DMS79 (cell line): ENCODE data around the gene PLCG2.
"Not testable (repeated sequence)": the region's sequence is repeated elsewhere in the genome, so short reads cannot be mapped to it uniquely, and the experiment has no call there.

ENCODE experiments used
- DNase-seq: peaks from one replicate; lab custom pipeline; 2025; lab: John Stamatoyannopoulos, UW

Gene PLCG2

DNA sequence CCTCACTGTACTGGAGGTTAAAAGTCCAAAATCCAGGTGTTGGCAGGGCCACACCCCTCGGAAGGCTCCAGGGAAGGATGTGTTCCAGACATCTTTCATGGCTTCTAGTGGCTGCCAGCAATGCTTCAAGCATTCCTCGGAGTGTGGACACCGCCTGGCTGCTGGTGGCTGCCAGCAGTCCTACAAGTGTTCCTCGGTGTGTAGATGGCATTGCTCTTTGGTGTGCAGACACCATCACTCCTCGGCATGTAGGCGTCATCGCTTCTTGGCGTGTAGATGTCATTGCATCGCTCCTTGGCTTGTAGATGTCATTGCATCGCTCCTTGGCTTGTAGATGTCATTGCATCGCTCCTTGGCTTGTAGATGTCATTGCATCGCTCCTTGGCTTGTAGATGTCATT, 98.4 kb downstream of the PLCG2 start:
- not testable (repeated sequence) for DNase-seq

DNA sequence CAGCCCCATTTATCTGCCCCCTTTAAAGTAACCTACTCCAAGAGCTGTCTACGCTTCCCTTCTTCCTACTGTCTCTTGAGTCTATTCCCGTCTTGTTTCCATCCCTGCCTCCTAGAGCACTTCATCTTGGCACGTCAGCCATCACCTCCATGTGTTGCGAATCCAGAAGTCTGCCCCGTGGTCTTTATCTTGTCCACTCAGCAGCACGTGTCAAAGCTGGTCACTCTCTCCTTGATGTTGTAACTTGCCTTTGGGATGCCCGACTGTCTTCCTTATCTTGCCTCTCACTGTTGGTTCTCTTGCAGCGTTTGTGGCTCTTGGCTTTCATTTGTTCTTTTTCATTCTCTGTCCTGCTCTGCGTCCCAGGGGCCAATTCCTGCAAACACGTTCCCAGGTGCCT, 99.4 kb downstream of the PLCG2 start:
- no peak for DNase-seq

DNA sequence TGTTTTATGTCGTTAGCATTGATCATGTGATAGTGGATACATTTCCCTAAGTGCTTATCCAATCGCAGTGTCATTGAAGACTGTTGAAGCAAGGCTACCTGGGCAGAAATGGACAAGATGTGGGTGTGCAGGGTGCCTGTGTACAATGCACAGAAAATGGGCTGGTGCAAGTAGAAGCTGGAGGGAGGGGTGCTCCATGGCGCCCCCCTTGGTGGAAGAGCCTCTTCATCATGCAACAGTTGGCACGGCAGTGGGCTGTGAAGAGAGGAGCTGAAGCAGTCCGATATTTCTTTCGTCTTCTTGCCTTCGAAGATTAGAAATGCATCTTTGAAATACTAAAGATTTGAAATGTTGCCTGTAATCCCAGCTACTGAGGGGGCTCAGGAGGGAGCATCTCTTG, 100.5 kb downstream of the PLCG2 start:
- no peak for DNase-seq

DNA sequence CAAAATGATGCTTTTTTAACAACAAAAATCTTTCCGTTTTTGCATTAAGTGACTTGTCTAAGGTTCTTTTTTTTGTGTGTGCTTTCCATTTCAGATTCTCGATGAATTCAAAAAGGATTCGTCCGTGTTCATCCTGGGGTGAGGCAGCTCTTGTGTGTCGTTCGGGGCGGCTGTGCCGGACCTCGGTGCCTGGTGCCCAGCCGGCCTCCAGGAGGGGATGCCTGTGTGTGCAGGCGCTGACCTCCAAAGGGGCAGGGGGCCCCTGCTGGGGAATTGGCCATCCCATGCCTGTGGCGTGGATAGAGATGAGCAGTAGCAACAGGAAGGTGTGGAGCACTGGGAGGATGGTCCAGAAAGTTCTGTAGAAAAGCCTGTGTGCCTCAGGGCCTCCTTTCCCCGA, 101.7 kb downstream of the PLCG2 start:
- no peak for DNase-seq

DNA sequence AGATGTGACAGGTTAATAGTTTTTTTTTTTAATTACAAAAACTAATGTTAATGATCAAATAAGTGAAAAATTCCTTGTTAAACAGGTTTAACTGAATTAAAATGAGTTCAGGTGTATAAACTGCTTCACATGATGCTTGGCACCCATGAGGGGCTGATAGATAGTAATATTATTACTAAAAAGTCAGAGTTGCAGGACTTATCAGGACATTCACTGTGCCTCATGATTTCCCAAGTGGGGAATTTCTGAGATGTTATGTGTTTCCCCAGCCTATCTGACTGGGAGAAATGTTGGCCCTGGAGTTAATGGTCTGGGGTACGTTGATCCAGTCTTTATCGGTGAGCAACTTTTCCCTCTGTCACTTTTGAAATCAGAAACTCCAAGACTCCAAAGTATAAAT, 102.1 kb downstream of the PLCG2 start:
- DNase-seq, result no peak

DNA sequence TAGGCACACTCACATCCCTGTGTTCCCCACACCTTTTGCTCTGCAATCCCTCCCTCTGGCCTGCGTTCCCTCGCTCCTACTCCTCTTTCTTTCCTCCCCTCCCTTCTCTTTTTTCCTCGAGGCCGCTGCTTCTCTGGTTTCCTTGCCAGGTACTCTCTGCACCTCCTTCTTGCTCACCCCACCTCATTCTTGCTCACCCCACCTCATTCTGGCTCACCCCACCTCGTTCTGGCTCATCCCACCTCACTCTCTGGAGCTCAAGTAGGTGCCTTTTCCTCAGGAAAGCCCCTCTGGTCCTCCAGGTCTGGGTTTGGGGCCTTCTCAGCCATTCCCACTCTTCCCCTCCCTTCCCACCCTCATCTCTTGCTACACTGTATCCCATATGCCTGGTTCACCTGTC, 103.5 kb downstream of the PLCG2 start:
- no peak for DNase-seq

DNA sequence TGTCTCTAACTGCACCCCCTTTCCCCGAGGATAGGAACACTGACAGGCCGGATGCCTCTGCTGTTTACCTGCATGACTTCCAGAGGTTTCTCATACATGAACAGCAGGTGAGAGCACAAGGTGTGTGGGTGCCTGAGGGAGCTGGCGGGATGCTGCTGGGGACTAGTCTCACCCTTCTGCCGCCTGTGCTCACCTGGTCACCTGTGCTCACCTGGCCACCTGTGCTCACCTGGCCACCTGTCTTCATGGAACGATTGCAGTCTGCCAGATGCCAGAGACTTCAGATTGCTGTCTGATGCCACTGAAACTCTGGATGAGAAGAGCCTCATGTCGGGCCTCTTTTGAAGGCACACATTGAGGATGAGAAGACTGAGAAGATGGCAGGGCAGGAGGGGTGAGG, 104.1 kb downstream of the PLCG2 start:
- DNase-seq, result no peak

DNA sequence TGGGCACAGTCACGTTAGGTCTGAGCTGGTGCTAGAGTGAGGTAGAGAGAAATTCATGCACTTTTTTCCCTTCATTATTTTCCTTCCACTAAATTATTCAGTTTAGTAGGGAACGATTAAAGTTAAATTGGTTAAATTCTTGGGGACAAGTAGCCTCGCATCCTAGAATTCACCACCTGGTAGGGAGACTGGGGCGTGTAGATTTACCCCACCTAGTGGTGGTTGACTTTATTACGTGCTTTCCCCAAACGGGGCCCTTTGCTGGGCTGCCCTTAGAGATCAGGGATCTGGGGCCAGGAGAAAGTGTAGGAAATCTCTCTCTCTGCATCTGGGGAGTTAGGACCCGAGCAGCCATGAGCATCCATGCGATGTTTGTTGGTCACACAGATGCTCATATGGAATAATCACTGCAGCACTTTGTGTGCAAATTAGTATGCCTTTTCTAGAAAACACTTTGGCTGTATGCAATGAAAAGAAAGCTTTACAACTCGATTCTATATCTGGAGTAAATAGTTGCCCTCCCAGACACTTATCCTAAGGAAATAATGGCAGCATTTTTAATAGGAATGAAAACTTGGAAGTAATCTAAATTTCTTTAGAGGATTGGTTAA, 107.0 kb downstream of the PLCG2 start:
- no peak for DNase-seq

DNA sequence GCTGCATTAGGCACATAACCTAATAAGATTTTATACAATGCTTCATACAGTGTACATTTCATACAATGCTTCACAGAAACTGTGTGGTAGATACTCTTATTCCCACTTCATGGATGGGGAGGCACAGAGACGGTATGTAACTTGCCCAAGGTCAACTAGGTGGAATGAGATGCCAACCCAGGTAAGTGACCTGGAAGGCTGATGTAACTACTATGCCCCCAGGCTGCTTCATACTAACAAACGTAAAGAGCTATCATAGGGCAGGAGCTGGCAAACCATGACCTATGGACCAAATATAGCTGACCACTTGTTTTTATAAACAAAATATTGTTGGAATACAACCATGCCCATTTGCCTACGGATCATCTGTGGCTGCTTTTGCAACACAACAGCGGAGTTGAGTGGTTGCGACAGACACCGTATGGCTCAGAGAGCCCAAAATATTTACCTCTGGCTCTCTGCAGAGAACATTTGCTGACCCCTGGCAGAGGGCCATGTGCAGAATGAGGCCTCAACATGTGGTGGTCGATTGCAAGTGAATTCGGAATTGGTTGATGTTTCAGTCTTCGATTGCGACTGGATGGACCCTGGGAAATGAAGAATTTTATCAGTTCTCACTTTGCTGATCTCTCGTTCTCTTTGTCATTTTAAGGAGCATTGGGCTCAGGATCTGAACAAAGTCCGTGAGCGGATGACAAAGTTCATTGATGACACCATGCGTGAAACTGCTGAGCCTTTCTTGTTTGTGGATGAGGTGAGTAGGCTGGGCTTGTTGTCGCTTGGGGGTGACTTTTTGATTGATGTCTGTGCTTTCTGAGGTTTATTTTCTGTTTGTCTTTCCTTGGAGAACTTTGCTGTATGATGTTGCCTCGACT, 109.7 kb downstream of the PLCG2 start:
- DNase-seq, result no peak

DNA sequence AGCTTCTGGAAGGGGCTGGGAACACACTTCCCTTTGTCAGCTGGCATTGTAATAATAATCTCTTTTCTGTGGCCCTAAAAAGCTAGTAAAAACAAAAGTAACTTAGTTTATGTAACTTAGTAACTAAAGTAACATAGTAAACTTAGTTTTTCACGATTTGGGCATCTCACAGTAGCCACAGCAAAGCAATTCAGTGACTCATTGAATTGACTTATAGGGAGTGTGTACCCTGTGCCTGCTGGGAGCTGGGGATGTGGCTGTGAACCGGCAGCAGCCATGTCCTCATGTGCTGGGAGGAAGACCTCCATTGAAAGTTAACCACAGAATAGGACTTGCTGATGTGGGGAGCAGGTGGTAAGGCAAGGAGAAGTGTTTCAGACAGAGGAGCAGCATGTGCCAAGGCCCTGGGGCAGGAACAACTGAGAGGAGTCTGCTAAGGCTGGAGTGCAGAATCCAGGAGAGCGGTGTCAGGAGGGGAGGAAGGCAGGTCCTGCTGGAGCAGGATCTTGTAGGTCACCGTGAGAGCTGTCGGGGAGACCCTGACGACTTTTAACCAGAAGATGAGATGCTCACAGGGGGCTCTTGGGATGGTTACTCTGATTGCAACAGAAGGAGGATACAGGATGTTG, 112.8 kb downstream of the PLCG2 start:
- DNase-seq, result no peak

DNA sequence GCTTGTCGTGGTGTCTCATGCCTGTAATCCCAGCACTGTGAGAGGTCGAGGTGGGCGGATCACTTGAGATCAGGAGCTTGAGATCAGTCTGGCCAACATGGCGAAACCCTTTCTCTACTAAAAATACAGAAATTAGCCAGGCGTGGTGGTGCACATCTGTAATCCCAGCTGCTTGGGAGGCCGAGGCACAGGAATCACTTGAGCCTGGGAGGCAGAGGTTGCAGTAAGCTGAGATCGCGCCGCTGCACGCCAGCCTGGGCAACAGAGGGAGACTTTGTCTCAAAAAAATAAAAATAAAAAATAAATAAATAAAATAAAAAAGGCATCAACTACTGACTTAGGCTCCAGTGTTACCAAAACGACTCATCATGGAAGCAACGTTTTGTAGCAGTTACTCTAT, 115.5 kb downstream of the PLCG2 start:
- DNase-seq, result no peak

DNA sequence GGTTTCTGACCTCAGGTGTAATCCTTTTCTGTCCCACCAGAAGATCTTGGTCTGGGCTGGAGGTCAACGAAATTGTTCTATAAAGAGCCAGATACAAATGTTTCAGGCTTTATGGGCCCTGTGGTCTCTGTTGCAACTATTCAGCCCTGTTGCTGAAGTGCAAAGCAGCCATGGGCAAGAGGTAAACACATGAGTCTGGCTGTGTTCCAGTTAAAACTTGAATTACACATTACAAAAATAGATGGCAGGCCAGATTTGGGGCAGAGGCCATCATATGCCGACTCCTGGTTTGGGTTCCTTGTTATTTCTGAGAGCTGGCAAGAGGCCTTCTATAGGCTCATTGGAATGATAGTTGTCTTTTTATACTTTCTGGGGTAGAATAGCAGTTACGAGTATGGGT, 117.8 kb downstream of the PLCG2 start:
- no peak for DNase-seq

DNA sequence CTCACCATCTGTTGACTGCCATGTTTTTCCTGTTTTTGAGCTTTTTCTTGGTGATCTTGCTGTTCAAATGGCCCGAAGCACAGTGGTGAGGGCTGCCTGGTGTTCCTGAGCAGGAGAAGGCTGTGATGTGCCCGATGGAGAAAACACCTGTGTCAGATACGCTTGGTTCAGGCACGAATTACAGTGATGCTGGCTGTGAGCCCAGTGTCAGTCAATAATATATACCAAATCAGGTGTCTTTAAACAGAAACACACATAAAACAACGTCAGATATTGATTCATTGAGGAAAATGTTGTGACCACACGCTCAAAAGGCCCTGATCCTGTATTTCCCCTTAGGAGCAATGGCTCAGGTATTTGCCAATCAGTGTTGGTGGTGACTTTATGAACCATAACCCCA, 120.5 kb downstream of the PLCG2 start:
- no peak for DNase-seq

DNA sequence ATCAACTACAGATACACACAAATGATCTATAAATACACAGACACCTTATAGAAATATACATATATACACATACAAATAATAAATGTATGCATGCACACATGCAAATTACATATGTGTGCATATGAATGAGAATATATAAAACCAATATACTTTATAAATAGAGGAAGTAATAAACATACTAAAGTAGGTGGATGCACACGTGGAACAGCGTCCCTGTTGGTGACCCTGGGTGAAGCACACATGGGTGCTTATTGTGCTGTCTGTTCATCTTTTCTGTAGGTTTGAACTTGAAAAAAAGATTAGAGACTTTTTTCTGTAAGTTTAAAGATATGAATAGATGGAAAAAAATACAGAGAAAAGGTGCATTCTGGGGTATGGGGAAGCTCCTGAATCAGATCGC, 120.9 kb downstream of the PLCG2 start:
- DNase-seq, result no peak

DNA sequence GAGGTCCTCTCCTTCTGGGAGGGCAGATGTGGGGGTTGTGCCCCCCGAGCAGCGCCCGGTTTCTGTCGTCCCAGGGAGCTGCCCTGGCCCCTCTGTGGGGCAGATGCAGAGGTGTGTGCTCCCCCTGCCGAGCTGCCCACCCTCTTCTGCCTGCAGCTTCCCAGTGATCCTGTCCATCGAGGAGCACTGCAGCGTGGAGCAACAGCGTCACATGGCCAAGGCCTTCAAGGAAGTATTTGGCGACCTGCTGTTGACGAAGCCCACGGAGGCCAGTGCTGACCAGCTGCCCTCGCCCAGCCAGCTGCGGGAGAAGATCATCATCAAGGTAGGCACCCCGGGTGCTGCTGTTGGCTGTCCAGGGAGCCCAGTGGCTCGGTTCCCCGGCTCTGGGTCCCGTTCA, 121.4 kb downstream of the PLCG2 start:
- no peak for DNase-seq

DNA sequence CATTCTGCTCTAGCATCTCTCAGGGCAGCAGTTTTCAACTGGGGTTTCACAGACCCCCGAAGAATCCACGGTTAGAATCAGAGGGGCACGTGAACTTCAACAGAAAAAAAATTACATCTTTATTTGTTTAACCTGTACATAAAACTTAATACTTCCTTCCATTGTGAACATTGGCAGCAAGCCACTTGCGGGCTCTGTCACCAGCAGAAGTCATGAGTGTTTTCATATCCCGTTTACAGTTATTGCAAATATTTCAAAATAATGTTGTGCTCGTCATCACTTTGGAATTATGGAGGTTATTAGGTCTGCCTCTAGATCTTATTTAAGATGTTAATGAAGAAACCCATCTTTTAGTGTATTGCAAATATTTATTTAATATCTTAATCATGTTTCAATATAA, 122.4 kb downstream of the PLCG2 start:
- no peak for DNase-seq

DNA sequence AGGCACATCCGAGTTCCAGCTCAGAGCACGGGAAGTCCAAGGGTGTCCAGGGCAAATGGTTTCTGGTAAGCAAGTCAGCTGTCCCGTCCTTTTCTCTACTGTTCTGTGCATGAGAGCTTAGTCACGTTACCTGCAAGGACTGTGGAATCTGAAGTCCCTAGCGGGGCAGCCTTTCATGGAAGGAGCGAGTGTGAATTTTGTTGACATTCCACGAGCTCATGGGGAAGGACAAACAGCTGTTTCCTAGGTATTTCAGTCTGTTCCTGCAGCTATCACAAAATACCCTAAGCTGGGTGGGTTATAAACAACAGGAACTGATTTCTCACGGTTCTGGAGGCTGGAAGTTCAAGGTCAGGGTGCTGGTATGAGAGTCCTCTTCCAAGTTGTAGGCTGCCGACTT, 122.9 kb downstream of the PLCG2 start:
- DNase-seq, result no peak

DNA sequence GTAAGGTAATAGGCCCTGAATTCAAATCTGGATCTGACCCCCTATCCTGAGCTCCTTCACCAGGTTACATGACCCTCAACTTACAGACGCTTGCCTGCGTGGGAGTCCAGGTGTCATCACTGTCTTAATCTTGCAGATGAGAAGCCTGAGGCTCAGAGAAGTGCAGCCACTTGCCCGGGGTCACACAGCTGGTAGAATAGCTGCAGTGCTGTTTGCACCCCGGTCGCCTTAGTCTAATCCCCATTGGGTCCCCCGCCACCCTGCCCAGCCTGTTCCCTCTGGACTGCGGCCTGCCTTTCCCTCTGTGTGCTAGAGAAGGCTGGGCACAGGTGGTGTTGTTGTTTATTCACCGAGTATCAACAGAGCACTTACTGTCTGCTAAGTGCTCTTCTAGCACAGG, 125.2 kb downstream of the PLCG2 start:
- no peak for DNase-seq

DNA sequence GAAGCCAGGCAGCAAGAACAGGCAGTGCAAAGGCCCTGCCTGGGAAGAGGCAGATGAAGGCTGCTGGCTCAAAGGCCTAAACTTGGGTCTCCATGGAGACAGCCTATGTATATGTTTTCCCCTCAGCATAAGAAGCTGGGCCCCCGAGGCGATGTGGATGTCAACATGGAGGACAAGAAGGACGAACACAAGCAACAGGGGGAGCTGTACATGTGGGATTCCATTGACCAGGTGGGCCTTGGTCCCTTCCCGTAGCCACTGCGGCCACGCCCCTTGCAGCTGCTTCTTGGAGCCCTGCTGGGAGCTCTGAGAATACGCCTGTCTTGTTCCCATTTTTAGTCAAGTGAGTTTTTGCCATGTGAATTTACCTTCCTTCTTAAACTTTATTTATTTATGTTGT, 126.2 kb downstream of the PLCG2 start:
- DNase-seq, result no peak

DNA sequence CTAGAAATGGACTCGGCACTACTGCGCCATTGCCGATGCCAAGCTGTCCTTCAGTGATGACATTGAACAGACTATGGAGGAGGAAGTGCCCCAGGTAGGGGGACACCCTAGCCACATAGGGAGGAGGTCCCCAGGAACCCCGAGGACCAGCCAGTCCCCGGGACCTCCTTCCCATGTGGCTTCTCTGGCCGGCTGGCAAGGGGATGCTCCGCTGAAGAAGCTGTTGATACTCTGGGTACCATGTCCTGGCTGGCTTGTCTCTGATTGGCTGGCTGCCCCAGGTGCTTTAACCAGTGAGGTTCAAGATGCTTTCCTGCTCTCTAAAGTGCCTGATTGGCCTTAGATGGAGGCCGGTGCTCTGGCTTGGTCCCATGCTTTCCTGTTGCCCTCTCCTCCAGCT, 128.6 kb downstream of the PLCG2 start:
- DNase-seq, result no peak

DNA sequence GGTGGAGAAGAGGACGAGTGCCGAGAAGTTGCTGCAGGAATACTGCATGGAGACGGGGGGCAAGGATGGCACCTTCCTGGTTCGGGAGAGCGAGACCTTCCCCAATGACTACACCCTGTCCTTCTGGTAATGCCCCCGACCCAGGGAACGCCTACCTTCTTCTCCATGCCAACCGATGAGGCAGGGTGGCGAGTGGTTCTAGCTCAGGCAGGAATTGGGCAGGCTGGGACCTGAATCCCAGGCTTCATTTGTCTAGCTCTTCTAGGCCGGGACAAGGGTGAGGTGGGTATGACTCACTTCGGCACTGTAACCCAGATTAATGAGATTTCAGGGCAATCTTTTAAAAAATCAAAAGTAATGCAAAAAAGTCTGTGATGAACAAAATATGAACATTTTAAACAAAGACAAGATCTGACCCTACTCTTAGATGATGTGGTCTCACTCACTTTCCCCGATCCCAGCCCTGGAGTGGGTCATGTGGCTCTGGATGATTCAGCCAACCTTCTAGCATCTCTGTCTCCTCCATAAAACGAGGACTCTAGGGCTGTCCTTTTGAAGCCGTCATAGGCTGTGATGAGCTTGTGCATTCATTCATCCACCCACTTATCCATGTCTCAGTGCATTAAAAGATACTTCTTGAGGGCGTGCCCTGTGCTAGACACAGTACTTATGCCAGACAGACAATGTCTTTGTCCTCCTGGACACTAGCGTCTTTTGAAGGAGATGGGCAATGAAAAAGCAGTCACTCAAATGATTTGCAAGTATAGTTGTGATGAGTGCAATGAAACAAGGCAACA, 129.6 kb downstream of the PLCG2 start:
- DNase-seq, result no peak

DNA sequence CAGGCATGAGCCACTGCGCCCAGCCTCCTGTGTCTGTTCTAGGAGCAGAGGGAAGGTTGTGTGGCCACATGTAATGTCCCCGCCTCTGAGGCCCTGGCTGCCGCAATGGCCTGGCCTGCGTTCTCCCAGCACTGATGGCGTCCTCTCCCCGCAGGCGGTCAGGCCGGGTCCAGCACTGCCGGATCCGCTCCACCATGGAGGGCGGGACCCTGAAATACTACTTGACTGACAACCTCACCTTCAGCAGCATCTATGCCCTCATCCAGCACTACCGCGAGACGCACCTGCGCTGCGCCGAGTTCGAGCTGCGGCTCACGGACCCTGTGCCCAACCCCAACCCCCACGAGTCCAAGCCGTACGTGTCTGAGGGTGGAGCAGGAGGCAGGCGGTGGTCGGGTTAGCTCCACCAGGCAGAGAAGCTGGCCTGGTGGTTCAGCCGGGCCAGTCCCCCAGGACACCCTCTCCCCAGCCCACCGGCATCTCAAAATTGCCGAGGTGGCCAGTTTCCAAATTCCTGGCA, 131.3 kb downstream of the PLCG2 start:
- DNase-seq, result no peak
